ENCODE data around the gene PHF21B.

Gene PHF21B

GRCh38 chr22:45009606-45010531 lies at the start of gene PHF21B:
Gene PHF21B (minus strand): TSS chr22:45010005. CDS start chr22:45009549, 456 bp downstream.
- no peak for TF ChIP-seq CTCF (IDR thresholded peaks at IDR 0.05)

GRCh38 chr22:45059296-45059695 lies 49.5 kb upstream of the PHF21B start:
- no peak for TF ChIP-seq CTCF (IDR thresholded peaks at IDR 0.05)

- no peak for TF ChIP-seq CTCF (IDR thresholded peaks at IDR 0.05)
Observed at GRCh38 chr22:45058622-45058912, 48.8 kb upstream of the PHF21B start.

- TF ChIP-seq CTCF (IDR thresholded peaks at IDR 0.05) = no peak
Observed at GRCh38 chr22:45055936-45056335, 46.1 kb upstream of the PHF21B start.

GRCh38 chr22:45053571-45053970 lies 43.8 kb upstream of the PHF21B start:
- no peak for TF ChIP-seq CTCF (IDR thresholded peaks at IDR 0.05)

GRCh38 chr22:45053094-45053493 lies 43.3 kb upstream of the PHF21B start:
- no peak for TF ChIP-seq CTCF (IDR thresholded peaks at IDR 0.05)

GRCh38 chr22:45051946-45052345 lies 42.1 kb upstream of the PHF21B start:
- TF ChIP-seq CTCF (IDR thresholded peaks at IDR 0.05) = no peak
